WTC11 (cell line): Measurements from ENCODE around the gene ANKRD27. TPM values are rescaled to one million over a fixed set of nuclear protein-coding genes. Genes with fewer than 3 reads are reported as not detected.

Experiments
- ATAC-seq: fragments of 200-7000 bp; cut with Tn5 transposase; 2 replicates; pipeline ENCODE4 v1.10.0; 2021; ENCODE audit warnings: mild to moderate bottlenecking, moderate library complexity
- CTCF ChIA-PET: fragments of 300-600 bp; sonication (Branson Sonifier 250); formaldehyde crosslinking; loops from one replicate; lab custom pipeline; 2021; ENCODE audit warnings: antibody characterized with exemption; lab: Charles Lee
- POLR2A ChIA-PET: fragments of 350-600 bp; sonication (Branson Sonifier 250); formaldehyde crosslinking; loops from one replicate; lab custom pipeline; 2021; ENCODE audit warnings: antibody characterized with exemption; lab: Charles Lee
- DNase-seq: peaks from one replicate; pipeline ENCODE4 v3.0.0; 2021; ENCODE audit warnings: low spot score
- H3K27ac Mint-ChIP-seq: 2 replicates; pipeline ENCODE4 v1.8.0; 2021; ENCODE audit warnings: mixed read lengths
- H3K27me3 Mint-ChIP-seq: 2 replicates; pipeline ENCODE4 v1.8.0; 2021; ENCODE audit warnings: low read depth, mild to moderate bottlenecking, moderate library complexity, mixed read lengths
- H3K36me3 Mint-ChIP-seq: 2 replicates; pipeline ENCODE4 v1.8.0; 2021; ENCODE audit warnings: mixed read lengths
- H3K4me1 Mint-ChIP-seq: 2 replicates; pipeline ENCODE4 v1.8.0; 2022; ENCODE audit warnings: mixed read lengths
- H3K4me3 Mint-ChIP-seq: 2 replicates; pipeline ENCODE4 v1.8.0; 2021; ENCODE audit warnings: mild to moderate bottlenecking, moderate library complexity, mixed read lengths
- H3K9me3 Mint-ChIP-seq: 2 replicates; pipeline ENCODE4 v1.8.0; 2021; ENCODE audit warnings: mixed read lengths
- ATF6 ChIP-seq: sonication (generic); formaldehyde crosslinking; IDR thresholded peaks from 2 replicates; pipeline ENCODE4 v1.8.1; 2023; ENCODE audit warnings: mild to moderate bottlenecking, missing genetic modification reagents
- CREB1 ChIP-seq: sonication (generic); formaldehyde crosslinking; IDR thresholded peaks from 2 replicates; pipeline ENCODE4 v1.8.0; 2023; ENCODE audit warnings: mild to moderate bottlenecking, missing genetic modification reagents
- ESRRA ChIP-seq: sonication (generic); formaldehyde crosslinking; IDR thresholded peaks from 2 replicates; pipeline ENCODE4 v1.8.1; 2022; ENCODE audit warnings: mild to moderate bottlenecking, missing genetic modification reagents, borderline replicate concordance
- ETV6 ChIP-seq: sonication (generic); formaldehyde crosslinking; IDR thresholded peaks from 2 replicates; pipeline ENCODE4 v1.8.1; 2022; ENCODE audit warnings: mild to moderate bottlenecking, missing genetic modification reagents
- GABPB1 ChIP-seq: sonication (generic); formaldehyde crosslinking; IDR thresholded peaks from 2 replicates; pipeline ENCODE4 v1.8.1; 2023; ENCODE audit warnings: mild to moderate bottlenecking, missing genetic modification reagents
- HMGXB4 ChIP-seq: sonication (generic); formaldehyde crosslinking; IDR thresholded peaks from 2 replicates; pipeline ENCODE4 v1.8.1; 2023; ENCODE audit warnings: mild to moderate bottlenecking, moderate library complexity, missing genetic modification reagents
- IRF2 ChIP-seq: sonication (generic); formaldehyde crosslinking; IDR thresholded peaks from 2 replicates; pipeline ENCODE4 v1.8.0; 2022; ENCODE audit warnings: low read depth, missing genetic modification reagents, borderline replicate concordance
- JUN ChIP-seq: sonication (generic); formaldehyde crosslinking; IDR thresholded peaks from 2 replicates; pipeline ENCODE4 v1.8.0; 2023; ENCODE audit warnings: mild to moderate bottlenecking, missing genetic modification reagents
- NR1H2 ChIP-seq: sonication (generic); formaldehyde crosslinking; IDR thresholded peaks from 2 replicates; pipeline ENCODE4 v1.9.0; 2021; ENCODE audit warnings: mild to moderate bottlenecking, moderate library complexity, missing genetic modification reagents
- NR3C1 ChIP-seq: sonication (generic); formaldehyde crosslinking; conservative IDR thresholded peaks from 2 replicates; pipeline ENCODE4 v1.8.1; 2023; ENCODE audit warnings: low read depth, mild to moderate bottlenecking, missing genetic modification reagents
- RELA ChIP-seq: sonication (generic); formaldehyde crosslinking; IDR thresholded peaks from 2 replicates; pipeline ENCODE4 v1.8.1; 2022; ENCODE audit warnings: missing genetic modification reagents, mild to moderate bottlenecking, borderline replicate concordance
- SP1 ChIP-seq: sonication (generic); formaldehyde crosslinking; conservative IDR thresholded peaks from 2 replicates; pipeline ENCODE4 v1.8.1; 2022; ENCODE audit warnings: missing genetic modification reagents
- STAT6 ChIP-seq: sonication (generic); formaldehyde crosslinking; conservative IDR thresholded peaks from 2 replicates; pipeline ENCODE4 v1.8.1; 2023; ENCODE audit warnings: mild to moderate bottlenecking, low read depth, missing genetic modification reagents, moderate library complexity
- ZNF423 ChIP-seq: fragments of 250-450 bp; sonication (Bioruptor Pico); IDR thresholded peaks from 2 replicates; pipeline ENCODE4 v2.1.2; 2022; ENCODE audit warnings: mild to moderate bottlenecking, moderate library complexity
- ZNF671 ChIP-seq: fragments of 250-450 bp; sonication (Bioruptor Pico); IDR thresholded peaks from 2 replicates; pipeline ENCODE4 v1.8.0; 2021; ENCODE audit warnings: mild to moderate bottlenecking
- total RNA-seq: library from RNA; stranded (reverse); gene quantifications from 3 replicates; pipeline ENCODE4 v1.2.3, GENCODE V29; 2021
- TF ChIP-seq, protein P1 (sequence below): fragments of 250-450 bp; sonication (Bioruptor Pico); conservative IDR thresholded peaks from 2 replicates; pipeline ENCODE4 v1.9.0; 2021; ENCODE audit warnings: mild to moderate bottlenecking
- TF ChIP-seq, protein P2 (sequence below): sonication (generic); formaldehyde crosslinking; IDR thresholded peaks from 2 replicates; pipeline ENCODE4 v1.8.0; 2023; ENCODE audit warnings: missing genetic modification reagents
- TF ChIP-seq, protein P3 (sequence below): fragments of 250-450 bp; sonication (Bioruptor Pico); IDR thresholded peaks from 2 replicates; pipeline ENCODE4 v1.9.0; 2021; ENCODE audit warnings: mild to moderate bottlenecking, borderline replicate concordance
- TF ChIP-seq, protein P4 (sequence below): fragments of 250-450 bp; sonication (Bioruptor Pico); IDR thresholded peaks from 2 replicates; pipeline ENCODE4 v1.9.0; 2021; ENCODE audit warnings: mild to moderate bottlenecking

Gene ANKRD27
- total RNA-seq, 1 experiment from 2014 or later: 48.6 TPM

- Mint-ChIP-seq H3K27ac (no peak overlapping the region), H3K9me3 (peaks cover 4% of the 10 kb centered on the region), H3K4me1 (no peaks in the 10 kb centered on the region), H3K27me3 (no peaks in the 10 kb centered on the region), H3K4me3 (no peak overlapping the region), H3K36me3 (peaks cover 47% of the 10 kb centered on the region)
- ChIA-PET POLR2A (no interaction called here), CTCF (no interaction called here)
- TF ChIP-seq SP1 (CRISPR knock-in tag) (no peak), ETV6 (CRISPR knock-in tag) (no peak), STAT6 (CRISPR knock-in tag) (no peak)
- no peak for DNase-seq
- ATAC-seq: no peak
Observed at GRCh38 chr19:32613008-32613407, 62.0 kb downstream of the ANKRD27 start.

DNA sequence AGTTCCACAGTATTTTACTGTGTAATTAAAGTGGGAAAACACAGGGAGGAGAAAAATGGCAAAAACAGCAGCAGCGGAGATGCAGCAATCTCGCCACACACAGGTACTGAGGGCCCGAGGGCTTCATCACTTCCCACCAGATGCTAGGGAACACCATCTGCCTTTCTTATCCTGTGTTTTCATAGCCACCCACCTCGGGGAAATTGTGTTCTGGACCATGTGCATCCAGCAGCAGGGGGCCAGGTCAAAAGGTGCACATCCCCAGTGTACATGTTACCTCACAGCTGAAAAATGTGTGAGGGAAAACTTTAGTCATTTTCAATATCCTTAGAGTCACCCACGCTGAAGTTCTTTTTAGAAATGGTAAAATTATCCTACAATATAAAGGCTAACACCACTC lies 63.8 kb downstream of the ANKRD27 start:
- CTCF ChIA-PET: no interaction called here
- TF ChIP-seq CREB1: no peak
- TF ChIP-seq IRF2 (CRISPR knock-in tag): no peak
- no peak for TF ChIP-seq NR1H2 (CRISPR knock-in tag)
- TF ChIP-seq RELA (CRISPR knock-in tag): no peak
- TF ChIP-seq, protein P1, sequence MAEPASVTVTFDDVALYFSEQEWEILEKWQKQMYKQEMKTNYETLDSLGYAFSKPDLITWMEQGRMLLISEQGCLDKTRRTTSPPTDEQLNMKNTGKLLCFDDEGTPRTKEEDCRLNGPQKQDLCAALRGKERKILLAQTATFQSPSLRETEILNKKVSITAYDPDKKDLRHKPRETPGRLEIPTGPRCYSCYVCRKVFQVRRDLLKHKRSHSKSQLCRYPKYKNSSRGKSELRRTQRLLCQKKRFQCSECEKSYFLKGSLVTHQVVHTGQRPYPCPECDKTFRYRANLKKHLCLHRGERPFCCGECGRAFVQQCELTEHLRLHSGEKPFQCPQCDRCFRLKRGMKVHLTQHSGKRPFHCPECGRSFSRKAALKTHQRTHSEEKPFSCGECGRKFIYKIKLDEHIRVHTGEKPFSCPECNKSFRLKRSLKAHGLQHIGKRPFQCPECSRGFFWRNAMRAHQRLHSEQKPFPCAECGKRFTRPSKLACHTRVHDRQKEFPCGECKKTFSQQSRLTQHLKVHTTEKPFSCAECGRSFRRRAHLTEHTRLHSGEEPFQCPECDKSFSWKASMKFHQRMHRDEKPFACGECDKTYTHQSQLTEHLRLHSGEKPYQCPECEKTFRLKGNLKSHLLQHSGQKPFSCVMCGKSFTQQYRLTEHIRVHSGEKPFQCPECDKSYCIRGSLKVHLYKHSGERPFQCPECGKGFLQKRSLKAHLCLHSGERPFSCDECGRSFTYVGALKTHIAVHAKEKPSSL: no peak
- no peak for TF ChIP-seq ATF6 (CRISPR knock-in tag)
- TF ChIP-seq, protein P2, sequence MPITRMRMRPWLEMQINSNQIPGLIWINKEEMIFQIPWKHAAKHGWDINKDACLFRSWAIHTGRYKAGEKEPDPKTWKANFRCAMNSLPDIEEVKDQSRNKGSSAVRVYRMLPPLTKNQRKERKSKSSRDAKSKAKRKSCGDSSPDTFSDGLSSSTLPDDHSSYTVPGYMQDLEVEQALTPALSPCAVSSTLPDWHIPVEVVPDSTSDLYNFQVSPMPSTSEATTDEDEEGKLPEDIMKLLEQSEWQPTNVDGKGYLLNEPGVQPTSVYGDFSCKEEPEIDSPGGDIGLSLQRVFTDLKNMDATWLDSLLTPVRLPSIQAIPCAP: no peak
- TF ChIP-seq GABPB1 (CRISPR knock-in tag): no peak
- TF ChIP-seq, protein P3, sequence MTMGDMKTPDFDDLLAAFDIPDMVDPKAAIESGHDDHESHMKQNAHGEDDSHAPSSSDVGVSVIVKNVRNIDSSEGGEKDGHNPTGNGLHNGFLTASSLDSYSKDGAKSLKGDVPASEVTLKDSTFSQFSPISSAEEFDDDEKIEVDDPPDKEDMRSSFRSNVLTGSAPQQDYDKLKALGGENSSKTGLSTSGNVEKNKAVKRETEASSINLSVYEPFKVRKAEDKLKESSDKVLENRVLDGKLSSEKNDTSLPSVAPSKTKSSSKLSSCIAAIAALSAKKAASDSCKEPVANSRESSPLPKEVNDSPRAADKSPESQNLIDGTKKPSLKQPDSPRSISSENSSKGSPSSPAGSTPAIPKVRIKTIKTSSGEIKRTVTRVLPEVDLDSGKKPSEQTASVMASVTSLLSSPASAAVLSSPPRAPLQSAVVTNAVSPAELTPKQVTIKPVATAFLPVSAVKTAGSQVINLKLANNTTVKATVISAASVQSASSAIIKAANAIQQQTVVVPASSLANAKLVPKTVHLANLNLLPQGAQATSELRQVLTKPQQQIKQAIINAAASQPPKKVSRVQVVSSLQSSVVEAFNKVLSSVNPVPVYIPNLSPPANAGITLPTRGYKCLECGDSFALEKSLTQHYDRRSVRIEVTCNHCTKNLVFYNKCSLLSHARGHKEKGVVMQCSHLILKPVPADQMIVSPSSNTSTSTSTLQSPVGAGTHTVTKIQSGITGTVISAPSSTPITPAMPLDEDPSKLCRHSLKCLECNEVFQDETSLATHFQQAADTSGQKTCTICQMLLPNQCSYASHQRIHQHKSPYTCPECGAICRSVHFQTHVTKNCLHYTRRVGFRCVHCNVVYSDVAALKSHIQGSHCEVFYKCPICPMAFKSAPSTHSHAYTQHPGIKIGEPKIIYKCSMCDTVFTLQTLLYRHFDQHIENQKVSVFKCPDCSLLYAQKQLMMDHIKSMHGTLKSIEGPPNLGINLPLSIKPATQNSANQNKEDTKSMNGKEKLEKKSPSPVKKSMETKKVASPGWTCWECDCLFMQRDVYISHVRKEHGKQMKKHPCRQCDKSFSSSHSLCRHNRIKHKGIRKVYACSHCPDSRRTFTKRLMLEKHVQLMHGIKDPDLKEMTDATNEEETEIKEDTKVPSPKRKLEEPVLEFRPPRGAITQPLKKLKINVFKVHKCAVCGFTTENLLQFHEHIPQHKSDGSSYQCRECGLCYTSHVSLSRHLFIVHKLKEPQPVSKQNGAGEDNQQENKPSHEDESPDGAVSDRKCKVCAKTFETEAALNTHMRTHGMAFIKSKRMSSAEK (CRISPR knock-in tag): no peak
- no peak for TF ChIP-seq JUN (CRISPR knock-in tag)
- TF ChIP-seq, protein P4, sequence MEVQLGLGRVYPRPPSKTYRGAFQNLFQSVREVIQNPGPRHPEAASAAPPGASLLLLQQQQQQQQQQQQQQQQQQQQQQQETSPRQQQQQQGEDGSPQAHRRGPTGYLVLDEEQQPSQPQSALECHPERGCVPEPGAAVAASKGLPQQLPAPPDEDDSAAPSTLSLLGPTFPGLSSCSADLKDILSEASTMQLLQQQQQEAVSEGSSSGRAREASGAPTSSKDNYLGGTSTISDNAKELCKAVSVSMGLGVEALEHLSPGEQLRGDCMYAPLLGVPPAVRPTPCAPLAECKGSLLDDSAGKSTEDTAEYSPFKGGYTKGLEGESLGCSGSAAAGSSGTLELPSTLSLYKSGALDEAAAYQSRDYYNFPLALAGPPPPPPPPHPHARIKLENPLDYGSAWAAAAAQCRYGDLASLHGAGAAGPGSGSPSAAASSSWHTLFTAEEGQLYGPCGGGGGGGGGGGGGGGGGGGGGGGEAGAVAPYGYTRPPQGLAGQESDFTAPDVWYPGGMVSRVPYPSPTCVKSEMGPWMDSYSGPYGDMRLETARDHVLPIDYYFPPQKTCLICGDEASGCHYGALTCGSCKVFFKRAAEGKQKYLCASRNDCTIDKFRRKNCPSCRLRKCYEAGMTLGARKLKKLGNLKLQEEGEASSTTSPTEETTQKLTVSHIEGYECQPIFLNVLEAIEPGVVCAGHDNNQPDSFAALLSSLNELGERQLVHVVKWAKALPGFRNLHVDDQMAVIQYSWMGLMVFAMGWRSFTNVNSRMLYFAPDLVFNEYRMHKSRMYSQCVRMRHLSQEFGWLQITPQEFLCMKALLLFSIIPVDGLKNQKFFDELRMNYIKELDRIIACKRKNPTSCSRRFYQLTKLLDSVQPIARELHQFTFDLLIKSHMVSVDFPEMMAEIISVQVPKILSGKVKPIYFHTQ: no peak
- TF ChIP-seq ESRRA: no peak
- TF ChIP-seq ZNF671 (CRISPR knock-in tag): no peak
- TF ChIP-seq ZNF423 (CRISPR knock-in tag): no peak
- no peak for TF ChIP-seq HMGXB4 (CRISPR knock-in tag)
- TF ChIP-seq NR3C1 (CRISPR knock-in tag): no peak

More for the DNA sequence above, 63.8 kb downstream of the ANKRD27 start:
- ATAC-seq (no peak), DNase-seq (no peak)
- no peak overlapping the region for H3K27ac Mint-ChIP-seq
- peaks cover 45% of the 10 kb centered on the region for H3K36me3 Mint-ChIP-seq
- H3K4me1 Mint-ChIP-seq: no peaks in the 10 kb centered on the region
- POLR2A ChIA-PET: no interaction called here
- no peaks in the 10 kb centered on the region for H3K27me3 Mint-ChIP-seq
- peaks cover 4% of the 10 kb centered on the region for H3K9me3 Mint-ChIP-seq
- H3K4me3 Mint-ChIP-seq: no peak overlapping the region
